ENCODE data around the gene MAD1L1. TPM values are rescaled to one million over a fixed set of nuclear protein-coding genes. Genes with fewer than 3 reads are reported as not detected.
"Not testable (repeated sequence)": the region's sequence is repeated elsewhere in the genome, so short reads cannot be mapped to it uniquely, and the experiment has no call there.

The MAD1L1 gene
- total RNA-seq, 1 donor from 2014 or later: 48.4 TPM

DNA sequence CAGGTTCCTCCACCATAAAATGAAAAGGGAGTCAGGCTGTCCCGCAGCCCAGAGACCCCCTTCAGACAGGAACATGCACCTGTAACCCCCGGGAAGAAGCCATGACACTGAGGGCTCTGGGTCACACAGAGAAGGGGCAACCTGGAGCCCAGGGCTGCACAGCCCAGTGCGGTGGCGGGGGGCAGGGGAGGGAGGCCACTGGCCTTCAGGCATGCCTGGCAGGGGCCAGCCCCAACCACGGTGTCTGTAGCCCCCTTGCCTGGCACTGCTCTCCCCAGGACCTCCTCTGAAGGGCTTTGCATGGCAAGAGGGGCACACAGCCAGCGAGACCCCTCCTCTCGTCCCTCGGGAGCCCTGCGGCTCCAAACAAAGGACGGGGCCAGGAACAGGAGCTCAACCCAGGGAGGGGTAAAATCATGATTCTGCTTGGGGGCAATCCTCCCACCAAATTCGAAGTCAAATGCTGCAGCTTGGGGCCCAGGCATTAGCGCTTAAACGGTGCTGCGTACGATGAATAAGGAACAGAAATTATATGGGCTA lies 235.1 kb downstream of the MAD1L1 start:
- no peaks in the 10 kb centered on the region for H3K4me1 ChIP-seq
- no peak overlapping the region for H3K4me3 ChIP-seq
- intact Hi-C loops (cut with DNase I): no loop called here
- ATAC-seq (no peak), DNase-seq (no peak)
- TF ChIP-seq, protein P1, sequence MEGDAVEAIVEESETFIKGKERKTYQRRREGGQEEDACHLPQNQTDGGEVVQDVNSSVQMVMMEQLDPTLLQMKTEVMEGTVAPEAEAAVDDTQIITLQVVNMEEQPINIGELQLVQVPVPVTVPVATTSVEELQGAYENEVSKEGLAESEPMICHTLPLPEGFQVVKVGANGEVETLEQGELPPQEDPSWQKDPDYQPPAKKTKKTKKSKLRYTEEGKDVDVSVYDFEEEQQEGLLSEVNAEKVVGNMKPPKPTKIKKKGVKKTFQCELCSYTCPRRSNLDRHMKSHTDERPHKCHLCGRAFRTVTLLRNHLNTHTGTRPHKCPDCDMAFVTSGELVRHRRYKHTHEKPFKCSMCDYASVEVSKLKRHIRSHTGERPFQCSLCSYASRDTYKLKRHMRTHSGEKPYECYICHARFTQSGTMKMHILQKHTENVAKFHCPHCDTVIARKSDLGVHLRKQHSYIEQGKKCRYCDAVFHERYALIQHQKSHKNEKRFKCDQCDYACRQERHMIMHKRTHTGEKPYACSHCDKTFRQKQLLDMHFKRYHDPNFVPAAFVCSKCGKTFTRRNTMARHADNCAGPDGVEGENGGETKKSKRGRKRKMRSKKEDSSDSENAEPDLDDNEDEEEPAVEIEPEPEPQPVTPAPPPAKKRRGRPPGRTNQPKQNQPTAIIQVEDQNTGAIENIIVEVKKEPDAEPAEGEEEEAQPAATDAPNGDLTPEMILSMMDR (IDR thresholded peaks at IDR 0.05): no peak
- H3K27me3 ChIP-seq: no peaks in the 10 kb centered on the region
- H3K9me3 ChIP-seq: no peaks in the 10 kb centered on the region
- no peaks in the 10 kb centered on the region for H3K36me3 ChIP-seq
- H3K27ac ChIP-seq: no peak overlapping the region

DNA sequence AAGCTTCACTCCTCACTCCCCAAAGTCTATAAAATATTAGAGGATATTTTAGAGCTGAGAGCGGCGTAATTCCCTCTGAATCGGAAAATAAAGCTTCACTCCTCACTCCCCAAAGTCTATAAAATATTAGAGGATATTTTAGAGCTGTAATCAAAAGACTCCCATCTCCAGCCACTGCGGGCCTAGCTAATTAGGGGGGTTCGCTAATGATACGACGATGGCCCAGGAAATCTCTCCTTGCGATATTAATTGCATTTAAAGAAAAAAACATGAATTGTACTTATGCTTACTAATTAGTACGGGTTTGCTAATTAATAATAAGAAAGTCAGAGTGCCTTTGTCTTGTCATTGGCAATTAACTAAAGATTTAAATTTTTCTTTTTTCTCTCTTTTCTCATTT lies 235.9 kb downstream of the MAD1L1 start:
- TF ChIP-seq, protein P1 (IDR thresholded peaks at IDR 0.05): no peak
- no peak for ATAC-seq
- Histone ChIP-seq H3K27ac (no peak overlapping the region), H3K27me3 (no peaks in the 10 kb centered on the region), H3K4me1 (no peaks in the 10 kb centered on the region), H3K4me3 (no peak overlapping the region), H3K9me3 (no peaks in the 10 kb centered on the region), H3K36me3 (no peaks in the 10 kb centered on the region)
- DNase-seq: no peak
- intact Hi-C loops (cut with DNase I): no loop called here

DNA sequence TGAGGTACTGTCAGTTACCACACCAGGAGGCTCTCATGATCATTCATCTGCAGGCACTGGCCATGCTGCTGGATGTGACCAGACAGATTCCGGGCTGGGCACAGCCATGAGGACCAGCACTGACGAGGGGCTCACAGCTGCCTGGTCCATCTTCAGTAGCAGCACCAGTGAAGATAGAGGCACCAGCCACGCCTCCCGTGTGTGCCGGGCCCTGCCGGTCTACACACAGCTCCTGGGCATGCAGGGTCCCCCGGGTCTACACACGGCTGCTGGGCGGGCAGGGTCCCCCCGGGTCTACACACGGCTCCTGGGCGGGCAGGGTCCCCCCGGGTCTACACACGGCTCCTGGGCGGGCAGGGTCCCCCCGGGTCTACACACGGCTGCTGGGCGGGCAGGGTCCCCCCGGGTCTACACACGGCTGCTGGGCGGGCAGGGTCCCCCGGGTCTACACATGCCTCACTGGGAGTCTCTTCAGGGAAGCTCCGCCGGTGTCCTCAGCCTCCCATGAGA lies 236.8 kb downstream of the MAD1L1 start:
- H3K4me1 ChIP-seq; intact Hi-C loops (cut with DNase I); H3K4me3 ChIP-seq; H3K27ac ChIP-seq; ATAC-seq; DNase-seq; H3K36me3 ChIP-seq; H3K27me3 ChIP-seq; H3K9me3 ChIP-seq: not testable (repeated sequence)

DNA sequence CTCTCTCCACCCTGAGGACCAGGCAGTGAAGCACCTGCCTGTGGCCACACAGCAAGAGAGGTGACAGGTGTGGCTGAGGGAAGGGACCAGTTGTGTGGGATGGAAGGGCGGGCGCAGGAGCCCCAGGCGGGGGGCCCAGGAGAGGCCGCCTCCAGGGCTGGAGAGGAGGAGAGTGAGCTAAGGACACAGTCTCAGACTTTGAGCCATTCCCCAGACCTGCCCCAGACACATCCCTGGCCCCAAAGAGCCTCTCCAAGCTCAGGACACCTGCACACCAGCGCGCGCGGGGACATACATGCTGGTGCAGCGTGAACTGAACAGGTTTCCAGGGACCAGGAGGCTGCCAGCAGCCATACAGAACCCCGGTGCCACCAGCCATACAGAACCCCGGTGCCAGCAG lies 237.3 kb downstream of the MAD1L1 start:
- ATAC-seq (no peak), DNase-seq (no peak)
- H3K36me3 ChIP-seq: no peaks in the 10 kb centered on the region
- TF ChIP-seq, protein P1 (IDR thresholded peaks at IDR 0.05): no peak
- H3K4me1 ChIP-seq: no peaks in the 10 kb centered on the region
- no peak overlapping the region for H3K4me3 ChIP-seq
- intact Hi-C loops (cut with DNase I): no loop called here
- no peaks in the 10 kb centered on the region for H3K27me3 ChIP-seq
- H3K27ac ChIP-seq: no peak overlapping the region
- no peaks in the 10 kb centered on the region for H3K9me3 ChIP-seq

DNA sequence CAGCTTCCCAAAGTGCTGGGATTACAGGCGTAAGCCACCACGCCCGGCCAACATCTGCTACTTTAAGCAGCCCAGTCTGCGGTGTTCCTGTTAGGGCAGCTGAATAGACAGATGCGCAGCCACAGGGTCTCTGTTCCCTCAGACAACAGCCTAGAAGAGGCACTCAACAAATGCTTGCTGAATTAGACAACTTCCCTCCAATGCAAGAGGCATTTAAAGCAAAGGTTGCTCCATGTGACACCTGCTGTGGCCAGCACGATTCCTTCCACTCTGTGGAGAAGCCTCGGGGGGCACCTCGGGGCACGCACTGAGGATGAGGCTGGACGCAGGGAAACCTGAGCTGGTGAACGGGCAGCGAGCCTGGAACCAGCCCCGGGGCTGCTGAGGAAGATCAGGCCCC lies 237.8 kb downstream of the MAD1L1 start:
- no peak overlapping the region for H3K4me3 ChIP-seq
- ATAC-seq: no peak
- no peaks in the 10 kb centered on the region for H3K36me3 ChIP-seq
- DNase-seq: no peak
- H3K4me1 ChIP-seq: no peaks in the 10 kb centered on the region
- no peaks in the 10 kb centered on the region for H3K27me3 ChIP-seq
- no peak overlapping the region for H3K27ac ChIP-seq
- intact Hi-C loops (cut with DNase I): no loop called here
- TF ChIP-seq, protein P1 (IDR thresholded peaks at IDR 0.05): no peak
- no peaks in the 10 kb centered on the region for H3K9me3 ChIP-seq

DNA sequence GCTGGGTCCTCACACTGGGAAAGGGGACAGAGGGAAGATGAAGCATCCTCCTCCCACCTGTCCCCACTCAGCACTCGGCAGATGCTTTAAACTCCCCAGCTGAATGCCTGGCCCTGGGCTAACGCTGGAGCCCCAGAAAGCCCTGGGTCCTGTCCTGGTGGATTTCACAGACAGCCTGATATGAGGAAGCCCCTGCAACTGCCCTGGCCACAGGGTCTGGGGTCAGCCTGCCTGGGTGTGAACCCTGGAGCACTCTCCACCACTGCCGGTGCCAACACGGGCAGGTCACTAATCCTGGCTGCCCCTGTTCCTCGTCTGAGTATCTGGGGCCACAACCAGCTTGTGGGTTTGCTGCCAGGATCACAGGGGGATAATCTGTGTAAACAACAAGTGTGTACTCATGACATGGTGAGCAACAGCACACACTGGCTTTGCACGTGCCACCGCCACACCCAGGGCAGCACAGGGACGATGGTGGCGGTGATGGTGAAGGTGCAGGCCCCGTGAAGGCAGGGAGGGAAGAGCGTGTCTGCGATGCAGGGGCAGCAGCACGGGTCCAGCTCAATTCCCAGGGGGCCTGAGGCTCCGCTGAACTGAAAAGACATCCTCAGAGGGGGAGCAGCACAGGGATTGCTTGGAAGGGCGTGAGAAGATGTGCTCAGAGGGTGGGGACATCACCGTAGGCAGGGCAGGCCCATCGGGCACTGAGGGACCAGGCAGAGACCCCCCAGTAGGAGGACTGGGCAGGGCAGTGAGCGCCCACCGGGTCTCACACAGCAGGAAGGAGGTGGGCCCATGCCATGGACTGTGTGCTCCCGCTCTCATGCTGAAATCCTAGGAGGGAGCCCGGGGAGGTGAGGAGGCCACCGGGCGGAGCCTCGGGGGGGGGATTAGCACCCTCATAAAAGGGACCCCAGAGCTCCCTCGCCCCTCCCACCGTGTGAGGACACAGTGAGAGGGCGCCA lies 238.7 kb downstream of the MAD1L1 start:
- no peak for ATAC-seq
- DNase-seq: no peak
- H3K4me1 ChIP-seq: no peaks in the 10 kb centered on the region
- H3K4me3 ChIP-seq: no peak overlapping the region
- no peaks in the 10 kb centered on the region for H3K27me3 ChIP-seq
- H3K9me3 ChIP-seq: no peaks in the 10 kb centered on the region
- no peak overlapping the region for H3K27ac ChIP-seq
- no peaks in the 10 kb centered on the region for H3K36me3 ChIP-seq
- intact Hi-C loops (cut with DNase I): no loop called here
- TF ChIP-seq, protein P1 (IDR thresholded peaks at IDR 0.05): no peak

All from upper lobe of right lung (tissue), 1 donor.